WERI-Rb-1 (cell line): Measurements from ENCODE around the gene SLC25A25.
A peak's percentile ranks its signal among the peaks of the same experiment; 100 is the strongest.

Experiments
- DNase-seq: peaks from one replicate; pipeline ENCODE4 v3.0.0-alpha.2; 2020
- H3K27ac ChIP-seq: fragments of 250-450 bp; sonication (Bioruptor Pico); 2 replicates; pipeline ENCODE4 v1.5.1; 2020; ENCODE audit warnings: mild to moderate bottlenecking, moderate library complexity
- H3K27me3 ChIP-seq: fragments of 250-450 bp; sonication (Bioruptor Pico); 2 replicates; pipeline ENCODE4 v1.5.1; 2021; ENCODE audit warnings: mild to moderate bottlenecking, low read depth, moderate library complexity; ENCODE audit not compliant: insufficient read depth, severe bottlenecking
- H3K36me3 ChIP-seq: fragments of 250-450 bp; sonication (Bioruptor Pico); 2 replicates; pipeline ENCODE4 v1.5.1; 2020; ENCODE audit warnings: mild to moderate bottlenecking, moderate library complexity
- H3K4me3 ChIP-seq: 2 replicates; pipeline ENCODE4 v1.5.1; 2011; ENCODE audit warnings: low read depth, mild to moderate bottlenecking, control low read depth, low read length
- H3K9me3 ChIP-seq: fragments of 250-450 bp; sonication (Bioruptor Pico); 2 replicates; pipeline ENCODE4 v1.5.1; 2021; ENCODE audit warnings: mild to moderate bottlenecking, moderate library complexity; ENCODE audit not compliant: severe bottlenecking
- CTCF ChIP-seq: IDR thresholded peaks from 2 replicates; pipeline ENCODE4 v1.5.1; 2011; ENCODE audit warnings: low read depth, mild to moderate bottlenecking, control low read depth, inconsistent platforms, low read length

The SLC25A25 gene

GRCh38 chr9:128094950-128095544, 27.0 kb downstream of the SLC25A25 start:
- Histone ChIP-seq H3K9me3 (no peaks in the 10 kb centered on the region), H3K27me3 (no peaks in the 10 kb centered on the region), H3K4me3 (no peak overlapping the region), H3K36me3 (peaks cover 13% of the 10 kb centered on the region), H3K27ac (peak overlapping the region; percentile 50)
- no peak for TF ChIP-seq CTCF
- peak; percentile 65 for DNase-seq

- TF ChIP-seq CTCF, result no peak
- H3K36me3 ChIP-seq, result peaks cover 27% of the 10 kb centered on the region
- DNase-seq, result peak; percentile 77
- peak overlapping the region; percentile 66 for H3K27ac ChIP-seq
- H3K27me3 ChIP-seq, result no peaks in the 10 kb centered on the region
- no peaks in the 10 kb centered on the region for H3K9me3 ChIP-seq
- H3K4me3 ChIP-seq, result no peak overlapping the region
Measured at GRCh38 chr9:128096616-128097536, 28.8 kb downstream of the SLC25A25 start.

GRCh38 chr9:128097543-128098296, 29.7 kb downstream of the SLC25A25 start:
- DNase-seq, result no peak
- H3K9me3 ChIP-seq, result no peaks in the 10 kb centered on the region
- H3K4me3 ChIP-seq, result no peak overlapping the region
- no peaks in the 10 kb centered on the region for H3K27me3 ChIP-seq
- no peak for TF ChIP-seq CTCF
- peak overlapping the region; percentile 66 for H3K27ac ChIP-seq
- H3K36me3 ChIP-seq, result peaks cover 35% of the 10 kb centered on the region

GRCh38 chr9:128098297-128099230, 30.5 kb downstream of the SLC25A25 start:
- no peaks in the 10 kb centered on the region for H3K9me3 ChIP-seq
- peak overlapping the region; percentile 52 for H3K27ac ChIP-seq
- no peak for TF ChIP-seq CTCF
- H3K4me3 ChIP-seq, result peak overlapping the region; percentile 42
- H3K36me3 ChIP-seq, result peaks cover 40% of the 10 kb centered on the region
- H3K27me3 ChIP-seq, result no peaks in the 10 kb centered on the region
- peak; percentile 98 for DNase-seq
